ENCODE results near the gene SLITRK6.
A peak's percentile ranks its signal among the peaks of the same experiment; 100 is the strongest.
"Not testable (repeated sequence)": the region's sequence is repeated elsewhere in the genome, so short reads cannot be mapped to it uniquely, and the experiment has no call there.

The SLITRK6 gene, protein sequence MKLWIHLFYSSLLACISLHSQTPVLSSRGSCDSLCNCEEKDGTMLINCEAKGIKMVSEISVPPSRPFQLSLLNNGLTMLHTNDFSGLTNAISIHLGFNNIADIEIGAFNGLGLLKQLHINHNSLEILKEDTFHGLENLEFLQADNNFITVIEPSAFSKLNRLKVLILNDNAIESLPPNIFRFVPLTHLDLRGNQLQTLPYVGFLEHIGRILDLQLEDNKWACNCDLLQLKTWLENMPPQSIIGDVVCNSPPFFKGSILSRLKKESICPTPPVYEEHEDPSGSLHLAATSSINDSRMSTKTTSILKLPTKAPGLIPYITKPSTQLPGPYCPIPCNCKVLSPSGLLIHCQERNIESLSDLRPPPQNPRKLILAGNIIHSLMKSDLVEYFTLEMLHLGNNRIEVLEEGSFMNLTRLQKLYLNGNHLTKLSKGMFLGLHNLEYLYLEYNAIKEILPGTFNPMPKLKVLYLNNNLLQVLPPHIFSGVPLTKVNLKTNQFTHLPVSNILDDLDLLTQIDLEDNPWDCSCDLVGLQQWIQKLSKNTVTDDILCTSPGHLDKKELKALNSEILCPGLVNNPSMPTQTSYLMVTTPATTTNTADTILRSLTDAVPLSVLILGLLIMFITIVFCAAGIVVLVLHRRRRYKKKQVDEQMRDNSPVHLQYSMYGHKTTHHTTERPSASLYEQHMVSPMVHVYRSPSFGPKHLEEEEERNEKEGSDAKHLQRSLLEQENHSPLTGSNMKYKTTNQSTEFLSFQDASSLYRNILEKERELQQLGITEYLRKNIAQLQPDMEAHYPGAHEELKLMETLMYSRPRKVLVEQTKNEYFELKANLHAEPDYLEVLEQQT

DNA sequence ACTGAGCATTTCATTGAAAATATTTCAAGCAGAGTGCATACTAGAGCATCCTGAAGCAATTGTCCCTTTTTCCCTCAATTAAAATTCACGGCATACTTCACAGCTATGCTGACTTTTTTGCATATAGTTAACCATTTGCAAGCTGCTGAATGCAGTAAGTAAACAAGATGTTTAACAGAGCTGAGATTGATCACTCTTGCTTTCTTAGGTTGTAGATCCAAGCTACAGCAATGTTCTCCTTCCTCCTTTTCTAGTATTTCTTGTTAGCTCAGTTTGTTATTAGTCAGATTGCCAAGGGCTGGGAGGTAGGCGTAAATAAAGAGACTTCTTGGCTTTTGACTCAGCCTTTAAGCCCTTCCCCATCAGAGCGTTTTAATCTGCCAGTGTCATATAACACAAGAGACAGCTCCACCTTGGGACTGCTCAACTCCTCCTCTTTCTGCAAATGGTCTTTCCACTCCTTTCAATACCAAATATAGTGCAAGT lies at the start of gene SLITRK6:
Gene SLITRK6, minus strand, starts transcription at position 323 of the 486 bp plus-strand sequence. CDS start 2,911 bp downstream, outside the sequence.
- DNase-seq, result no peak

DNA sequence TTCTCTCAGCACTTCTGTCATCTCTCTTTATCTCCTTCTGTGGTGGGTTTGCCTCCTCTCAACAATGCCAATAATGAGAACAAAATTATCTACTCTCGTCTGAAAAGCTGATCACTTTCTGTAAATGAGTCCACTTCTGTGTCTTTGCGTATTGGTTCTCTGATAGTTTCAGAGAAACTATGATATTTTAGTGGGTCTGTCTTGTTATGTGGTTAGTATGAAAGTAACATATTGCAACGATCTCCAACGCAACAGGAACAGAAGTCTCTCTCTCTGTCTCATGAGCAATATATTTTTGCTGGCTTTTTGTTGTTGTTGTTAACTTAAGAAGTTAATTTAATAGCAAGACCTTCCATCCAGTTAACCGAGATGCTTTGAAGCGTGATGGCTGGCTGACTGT lies 47.8 kb upstream of the SLITRK6 start:
- DNase-seq, result no peak

DNA sequence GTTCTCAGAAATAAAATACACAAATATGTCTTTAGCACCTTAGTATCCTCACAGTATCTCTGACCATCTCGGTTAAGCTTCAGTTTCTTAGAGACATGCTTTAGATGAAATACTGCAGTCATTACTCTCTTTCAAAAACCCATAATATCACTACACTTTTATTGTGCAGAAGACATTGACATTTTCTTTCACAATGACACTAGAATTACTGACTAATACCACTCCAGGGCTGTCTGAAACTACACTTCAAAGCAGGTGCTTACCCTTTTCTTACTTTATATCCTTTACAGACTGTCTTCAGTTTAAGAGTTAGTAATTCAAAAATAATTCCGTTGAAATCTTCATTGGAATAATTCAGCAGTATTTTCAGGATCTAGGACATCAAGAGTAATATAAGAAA lies 42.2 kb upstream of the SLITRK6 start:
- DNase-seq, result no peak

DNA sequence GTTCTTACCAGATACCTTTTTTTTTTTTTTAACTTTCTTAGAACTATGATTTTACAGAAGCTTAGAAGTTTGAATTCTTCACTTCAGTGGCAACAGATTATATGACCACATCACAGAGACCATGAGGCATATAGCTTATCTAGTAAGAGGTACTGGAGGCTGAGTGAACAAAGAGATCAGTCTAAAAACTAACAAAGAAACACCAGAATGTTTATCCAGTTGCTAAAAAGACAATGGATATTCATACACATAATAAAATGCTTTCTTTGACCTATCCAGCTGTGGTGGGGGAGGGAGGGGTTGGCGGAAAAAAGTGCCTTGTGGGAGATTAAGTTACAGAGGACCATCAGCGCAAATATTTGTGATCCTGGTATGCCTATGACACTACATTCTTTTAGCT lies 34.7 kb upstream of the SLITRK6 start:
- DNase-seq, result no peak

DNA sequence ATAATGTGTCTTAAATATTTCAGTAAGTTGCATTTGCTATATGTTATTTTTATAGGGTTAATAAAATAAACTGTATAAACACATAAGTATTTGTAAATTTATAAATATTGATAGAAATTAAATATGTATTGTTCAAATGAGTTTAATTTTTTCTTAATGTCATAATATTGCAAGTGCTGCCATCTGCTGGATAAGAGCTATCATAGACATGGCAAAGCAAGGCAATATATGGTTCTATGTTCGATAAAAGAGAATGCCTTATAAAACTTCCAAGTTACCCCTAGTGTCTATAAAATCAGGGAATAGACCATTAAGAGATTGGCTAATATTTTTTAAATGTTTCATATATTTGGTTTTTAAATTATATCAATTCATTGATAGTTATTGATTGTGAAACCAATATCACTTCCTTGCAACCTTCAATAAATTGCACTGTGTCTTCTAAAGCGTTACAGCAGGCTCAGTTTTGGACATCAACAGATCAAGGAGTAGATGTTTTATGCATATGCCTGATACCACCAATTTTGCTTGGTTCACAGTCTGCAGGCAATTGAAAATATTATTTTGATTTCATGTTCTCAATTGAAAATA lies 29.0 kb upstream of the SLITRK6 start:
- DNase-seq, result peak; percentile 17

DNA sequence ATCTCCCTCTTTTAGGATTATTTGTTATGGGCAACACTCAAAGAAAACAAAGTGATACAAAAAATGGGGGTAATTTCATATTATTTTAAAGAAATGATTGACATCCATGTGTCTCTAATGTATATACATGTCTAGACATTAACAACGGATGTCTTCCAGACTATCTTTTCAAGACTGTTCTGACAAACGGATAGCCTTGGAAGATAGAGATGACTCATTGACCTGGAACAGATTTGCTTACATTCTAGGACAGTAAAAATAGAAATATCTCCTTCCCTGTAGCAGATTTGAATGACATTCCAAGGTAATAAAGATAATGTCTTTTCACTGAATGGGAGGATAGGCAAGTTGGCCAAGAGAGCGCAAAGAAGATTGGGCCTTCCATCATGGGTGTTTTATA lies 26.2 kb upstream of the SLITRK6 start:
- DNase-seq, result no peak

DNA sequence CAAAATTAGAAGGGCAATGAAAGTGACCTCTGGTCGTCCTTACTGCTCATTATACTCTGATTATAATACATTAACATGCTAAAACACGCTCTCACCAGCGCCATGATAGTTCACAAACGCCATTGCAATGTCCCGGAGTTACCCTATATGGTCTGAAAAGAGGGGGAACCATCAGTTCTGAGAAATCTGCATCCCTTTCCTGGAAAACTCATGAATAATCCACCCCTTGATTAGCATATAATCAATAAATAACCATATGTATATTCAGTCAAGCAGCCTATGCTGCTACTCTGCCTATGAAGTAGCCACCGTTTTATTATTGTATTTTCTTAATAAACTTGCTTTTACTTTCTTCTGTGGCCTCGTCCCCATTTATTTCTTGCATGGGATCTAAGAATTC lies 24.6 kb upstream of the SLITRK6 start:
- no peak for DNase-seq

DNA sequence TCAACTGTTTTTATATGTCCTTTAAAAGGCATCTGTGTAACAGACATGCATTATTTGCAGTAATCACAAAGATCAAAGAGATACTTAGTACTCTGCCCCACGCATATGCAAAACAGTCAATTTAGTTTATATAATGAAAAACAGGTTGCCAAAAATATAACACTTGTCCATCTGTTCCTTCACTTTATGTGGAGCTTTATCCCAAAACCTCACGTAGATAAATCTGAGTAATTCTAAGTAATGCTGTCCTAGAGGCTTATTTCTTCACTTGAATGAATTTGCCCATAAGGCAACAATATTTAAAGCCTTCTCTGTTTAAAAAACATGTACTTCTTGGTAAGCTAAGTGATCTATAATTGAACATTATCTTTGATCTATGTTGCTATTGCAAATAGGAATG lies 20.3 kb upstream of the SLITRK6 start:
- DNase-seq, result no peak

DNA sequence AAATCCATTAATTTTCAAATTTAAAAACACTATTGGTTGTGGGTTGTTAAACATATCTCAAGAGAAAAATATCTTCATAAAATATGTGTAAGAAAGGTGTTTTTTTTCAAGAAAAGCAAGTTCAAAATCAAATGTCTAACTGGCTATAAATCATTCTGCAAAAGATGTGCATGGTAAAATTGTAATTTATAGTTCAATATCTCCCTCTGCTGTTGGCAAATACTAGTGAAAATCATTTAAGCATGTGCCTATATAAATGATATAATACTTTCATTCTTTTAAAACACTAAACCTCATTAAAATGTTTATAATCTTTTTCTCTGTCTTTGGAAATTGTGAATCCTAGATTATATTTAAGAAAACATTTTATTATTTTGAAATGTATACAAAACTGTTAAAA lies 17.2 kb upstream of the SLITRK6 start:
- DNase-seq, result no peak

DNA sequence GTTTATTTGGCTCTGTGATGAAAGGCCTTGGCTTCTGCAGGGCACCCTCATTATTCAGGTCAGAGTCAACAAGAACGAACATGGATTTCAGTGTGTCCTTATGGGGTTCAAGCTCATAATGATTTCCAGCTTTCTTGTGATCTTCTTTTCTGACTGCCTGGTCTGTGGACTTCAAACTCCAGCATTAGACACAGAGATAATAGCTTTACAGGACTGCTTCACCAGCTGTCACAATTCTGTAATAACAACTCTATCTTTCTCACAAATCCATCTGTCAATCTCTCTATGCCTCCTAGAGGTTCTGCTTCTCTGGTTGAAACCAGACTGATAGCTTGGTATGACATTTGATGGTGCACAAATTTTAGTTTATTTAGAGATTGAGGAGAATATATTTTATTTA lies 13.1 kb upstream of the SLITRK6 start:
- no peak for DNase-seq

DNA sequence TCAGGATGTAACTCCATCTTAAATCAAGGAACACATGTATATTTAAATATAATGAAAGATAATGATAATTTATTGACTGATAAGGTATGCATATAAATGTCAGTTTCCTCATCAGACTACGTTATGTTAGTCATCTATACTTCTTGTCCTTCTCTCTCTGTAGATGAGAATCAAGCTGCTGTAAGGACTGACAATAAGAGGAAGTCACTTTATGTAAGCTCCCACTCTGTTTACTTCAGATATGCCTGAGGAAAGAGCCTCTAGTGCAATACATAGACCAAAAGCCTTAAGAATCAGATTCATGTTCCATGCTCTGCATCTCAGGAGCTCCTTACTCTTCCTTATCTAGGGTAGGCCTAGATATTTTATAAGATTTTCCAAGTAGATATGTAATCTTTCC lies 9.6 kb upstream of the SLITRK6 start:
- DNase-seq, result no peak

DNA sequence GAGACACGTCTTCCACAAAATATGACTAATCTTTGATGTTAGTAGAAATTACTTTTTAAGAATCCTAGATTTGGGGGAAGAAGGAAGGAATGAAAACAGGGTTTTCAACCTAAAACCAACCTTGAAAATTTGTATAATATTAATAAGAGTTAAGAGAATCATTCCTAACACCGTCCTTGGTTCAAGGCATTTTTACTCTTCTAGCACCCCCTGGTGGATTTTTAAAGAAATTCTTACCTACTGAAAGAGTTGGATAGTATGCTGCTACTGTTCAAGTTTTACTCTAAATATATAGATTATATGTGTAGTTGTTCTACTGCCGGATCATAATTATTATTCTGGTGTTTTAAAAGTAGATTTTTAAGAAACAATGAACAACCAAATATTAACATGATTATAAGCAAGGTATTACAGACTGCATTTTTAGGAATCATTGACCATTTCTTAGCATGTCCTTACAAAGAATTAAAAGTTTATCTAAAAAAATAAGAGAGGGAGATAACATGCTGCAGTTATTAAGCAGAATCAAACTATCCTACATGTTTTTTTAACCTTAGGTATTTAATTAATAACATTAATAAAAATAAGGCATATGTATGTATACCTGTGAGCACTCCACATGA lies 7.4 kb upstream of the SLITRK6 start:
- peak; percentile 38 for DNase-seq

DNA sequence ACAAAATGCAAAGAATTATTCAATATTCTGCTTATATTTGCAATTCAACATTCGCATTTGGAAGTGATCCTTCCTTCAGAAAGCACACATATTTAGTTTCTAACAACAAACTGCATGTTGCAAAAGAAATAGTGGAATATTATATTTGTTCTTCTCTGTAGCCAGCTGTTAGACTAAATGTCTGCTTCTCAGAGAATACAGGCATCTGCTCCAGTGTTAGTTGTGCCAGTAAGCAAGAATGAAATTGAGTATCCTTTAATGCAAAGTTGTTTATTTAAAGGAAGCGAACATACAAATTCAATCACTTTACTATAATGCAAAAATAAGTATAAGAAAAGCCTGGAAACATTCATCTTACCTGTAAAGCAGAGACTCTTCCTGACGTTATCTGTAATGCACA lies 663 bp downstream of the SLITRK6 start:
- no peak for DNase-seq

DNA sequence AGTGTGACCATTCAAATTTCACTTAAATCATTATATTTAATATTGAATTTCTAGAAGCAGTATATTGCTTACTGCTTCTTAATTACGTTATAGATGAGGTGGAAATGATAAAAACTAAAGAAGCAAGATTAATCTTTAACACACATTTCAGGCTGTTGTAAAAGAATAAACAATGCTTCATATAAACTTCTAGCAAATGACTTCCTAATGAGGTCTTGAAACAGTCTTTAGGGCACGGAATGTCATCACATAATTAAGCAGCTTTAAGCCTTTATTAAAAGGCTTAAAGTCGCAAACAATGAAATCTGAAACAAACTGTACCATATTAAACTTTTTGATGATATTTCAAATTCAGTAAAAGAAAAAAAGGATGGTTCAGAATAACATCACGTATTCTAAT lies 1.9 kb downstream of the SLITRK6 start:
- no peak for DNase-seq

DNA sequence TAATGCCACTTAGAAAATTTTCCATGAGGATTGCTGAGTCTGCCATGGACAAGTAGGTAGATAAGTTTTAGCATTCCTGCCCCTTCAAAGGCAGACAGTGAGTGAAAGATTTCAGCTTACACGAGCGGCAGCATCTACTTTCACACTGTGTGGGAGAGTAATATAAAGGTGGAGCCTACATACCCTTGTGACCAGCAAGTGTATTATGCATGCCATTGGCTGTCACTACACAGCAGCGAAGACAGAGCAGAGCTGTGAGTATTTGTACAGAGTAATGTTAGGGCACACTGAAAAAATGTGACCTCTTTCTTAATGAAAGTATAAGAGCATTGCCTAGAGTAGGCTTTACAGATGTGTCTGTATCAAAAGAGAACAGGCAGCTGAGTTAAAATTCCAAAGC lies 14.0 kb downstream of the SLITRK6 start:
- DNase-seq, result no peak

DNA sequence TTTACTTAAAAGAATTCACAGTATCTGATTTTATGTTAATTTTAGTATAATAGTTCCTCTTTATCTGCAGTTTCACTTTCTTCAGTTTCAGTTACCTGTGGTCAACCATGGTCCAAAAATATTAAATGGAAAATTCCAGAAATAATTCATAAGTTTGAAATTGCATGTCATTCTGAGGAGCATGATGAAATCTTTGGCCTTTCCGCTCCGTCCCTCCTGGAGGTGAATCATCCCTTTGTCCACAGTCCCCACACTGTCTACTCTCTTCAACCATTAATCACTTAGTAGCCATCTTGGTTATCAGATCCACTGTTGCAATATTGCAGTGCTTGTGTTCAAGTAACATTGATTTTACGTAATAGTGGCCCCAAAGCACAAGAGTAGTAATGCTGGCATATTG lies 26.9 kb downstream of the SLITRK6 start:
- no peak for DNase-seq

DNA sequence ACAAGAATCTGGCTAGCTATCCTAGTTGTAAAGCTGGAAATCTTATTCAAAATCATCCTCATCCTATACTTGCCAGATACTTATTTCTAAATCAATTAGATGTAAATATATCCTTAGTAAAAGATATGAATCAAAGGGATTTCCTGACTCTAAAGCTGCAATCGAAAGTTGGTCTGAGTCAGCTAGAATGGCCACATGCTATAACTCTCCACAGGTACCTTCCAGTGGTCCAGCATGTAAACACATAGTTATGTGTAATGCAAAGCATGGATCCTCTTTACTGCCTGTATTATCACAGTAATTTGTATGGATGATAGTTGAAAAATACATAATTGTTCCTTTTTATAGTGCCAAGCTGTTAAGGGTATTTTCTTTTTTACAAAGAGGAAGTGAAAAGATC lies 27.4 kb downstream of the SLITRK6 start:
- no peak for DNase-seq

DNA sequence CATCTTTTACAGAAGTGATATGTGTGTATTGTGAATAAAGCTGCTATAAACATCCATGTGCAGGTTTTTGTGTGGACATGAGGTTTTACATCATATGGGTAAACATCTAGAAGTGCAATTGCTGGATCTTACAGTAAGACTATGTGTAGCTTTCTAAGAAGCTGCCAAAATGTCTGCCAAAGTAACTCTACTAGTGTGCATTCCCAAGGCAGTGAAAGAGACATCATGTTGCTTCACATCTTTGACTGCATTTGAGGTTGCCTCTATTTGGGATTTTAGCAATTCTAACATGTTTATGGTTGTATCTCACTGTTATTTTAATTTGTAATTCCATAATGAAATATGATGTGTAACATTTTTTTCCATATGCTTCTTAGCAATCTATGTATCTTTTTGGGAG lies 30.3 kb downstream of the SLITRK6 start:
- DNase-seq, result no peak

DNA sequence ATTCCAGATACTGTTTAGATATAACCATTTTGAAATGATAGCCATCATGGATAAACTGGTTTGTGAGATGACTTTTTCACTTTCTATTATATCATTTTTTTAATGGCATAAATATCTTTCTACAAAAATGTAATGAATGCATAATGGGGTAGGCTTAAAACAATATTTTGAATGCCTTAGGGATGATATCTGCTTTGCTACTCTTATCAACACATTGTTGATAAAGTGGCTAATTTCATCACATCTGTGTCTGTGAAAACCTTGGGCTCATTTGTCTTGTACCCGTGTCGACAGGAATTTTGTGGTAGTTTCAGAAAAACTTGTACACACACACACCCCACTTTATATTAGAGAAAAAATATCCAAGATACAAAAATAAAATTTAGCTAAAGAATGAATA lies 44.1 kb downstream of the SLITRK6 start:
- no peak for DNase-seq

DNA sequence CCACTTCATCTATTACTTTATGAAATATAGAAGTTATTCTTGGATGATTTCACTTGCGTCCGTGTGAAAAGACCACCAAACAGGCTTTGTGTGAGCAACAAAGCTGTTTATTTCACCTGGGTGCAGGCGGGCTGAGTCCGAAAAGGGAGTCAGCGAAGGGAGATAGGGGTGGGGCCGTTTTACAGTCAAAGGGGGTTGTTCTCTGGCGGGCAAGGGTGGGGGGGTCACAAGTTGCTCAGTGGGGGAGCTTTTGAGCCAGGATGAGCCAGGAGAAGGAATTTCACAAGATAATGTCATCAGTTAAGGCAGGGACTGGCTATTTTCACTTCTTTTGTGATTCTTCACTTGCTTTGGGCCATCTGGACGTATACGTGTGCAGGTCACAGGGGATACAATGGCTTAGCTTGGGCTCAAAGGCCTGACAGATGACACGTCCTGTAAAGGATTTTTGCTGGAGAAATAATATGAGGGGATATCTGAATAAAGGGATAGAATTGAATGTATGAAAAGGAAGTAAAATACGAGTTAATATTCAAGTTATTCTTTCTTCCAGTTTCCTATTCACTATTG lies 55.9 kb downstream of the SLITRK6 start:
- DNase-seq, result not testable (repeated sequence)

Data from NCI-H2171 treated with DMSO at 0.1 percent for 48 hours (cell line).